ENCODE results near the gene APOL1. TPM values are rescaled to one million over a fixed set of nuclear protein-coding genes. Genes with fewer than 3 reads are reported as not detected.

APOL1 gene
- total and polyA plus RNA-seq, 10 donors, result 10.0 to 108 (median 44.7) TPM

- Histone ChIP-seq H3K27ac (peak overlapping the region in 1 of 8 donors; percentile 19), H3K9me3 (no peaks in the 10 kb centered on the region), H3K27me3 (replicated peaks in 1 of 7) (no peaks in the 10 kb centered on the region), H3K4me1 (peaks cover 9 to 51% (median 22%) of the 10 kb centered on the region in 6 donors), H3K4me3 (no peak overlapping the region), H3K36me3 (peaks cover 22 to 82% (median 68%) of the 10 kb centered on the region in 6 donors)
- TF ChIP-seq CTCF (IDR thresholded peaks at IDR 0.05 in 8 of 11, conservative IDR thresholded peaks at IDR 0.05 in 3 of 11) (no peak), POLR2A (IDR thresholded peaks at IDR 0.05) (no peak), POLR2AphosphoS5 (IDR thresholded peaks at IDR 0.05) (peak; percentile 58 to 76 (median 62))
- WGBS, 5 donors, result 75 to 92% (median 85%) methylated on average over 14 of the region's 14 CpGs
- DNase-seq, result peak; percentile 67
- intact Hi-C loops (cut with DNase I; ENCODE audit: low total_unique reads), result no loop called here
Observed at GRCh38 chr22:36281781-36282327, 28.9 kb downstream of the APOL1 start.

- 89 to 95% (median 92%) methylated on average over 22 to 24 of the region's 24 CpGs for WGBS, 5 donors
- Histone ChIP-seq H3K27ac (peak overlapping the region in 1 of 8 donors; percentile 33), H3K36me3 (peaks cover 22 to 87% (median 74%) of the 10 kb centered on the region in 6 donors), H3K27me3 (replicated peaks in 1 of 7) (no peaks in the 10 kb centered on the region), H3K4me1 (peaks cover 7 to 53% (median 19%) of the 10 kb centered on the region in 6 donors), H3K9me3 (no peaks in the 10 kb centered on the region), H3K4me3 (no peak overlapping the region)
- TF ChIP-seq CTCF (IDR thresholded peaks at IDR 0.05 in 8 of 11, conservative IDR thresholded peaks at IDR 0.05 in 3 of 11) (no peak), POLR2A (IDR thresholded peaks at IDR 0.05) (no peak), POLR2AphosphoS5 (IDR thresholded peaks at IDR 0.05) (peak in 2 of 3 donors; percentile 3 to 39)
- DNase-seq, result peak; percentile 72
- intact Hi-C loops (cut with DNase I; ENCODE audit: low total_unique reads), result no loop called here
Observed at GRCh38 chr22:36282328-36282831, 29.4 kb downstream of the APOL1 start.

- intact Hi-C loops (cut with DNase I; ENCODE audit: low total_unique reads), result no loop called here
- WGBS, 5 donors, result 90 to 95% (median 93%) methylated on average over 20 to 24 of the region's 24 CpGs
- TF ChIP-seq POLR2AphosphoS5 (IDR thresholded peaks at IDR 0.05) (peak in 2 of 3 donors; percentile 58 to 79), CTCF (IDR thresholded peaks at IDR 0.05 in 8 of 11, conservative IDR thresholded peaks at IDR 0.05 in 3 of 11) (no peak)
- Histone ChIP-seq H3K36me3 (peaks cover 27 to 100% (median 92%) of the 10 kb centered on the region in 6 donors), H3K9me3 (no peaks in the 10 kb centered on the region), H3K4me1 (peaks cover 0 to 53% (median 15%) of the 10 kb centered on the region in 6 donors), H3K27me3 (replicated peaks in 1 of 7) (no peaks in the 10 kb centered on the region), H3K4me3 (no peak overlapping the region), H3K27ac (peak overlapping the region in 3 of 8 donors; percentile 18 to 69 (median 38))
- peak; percentile 77 for DNase-seq
Observed at GRCh38 chr22:36284171-36284571, 31.2 kb downstream of the APOL1 start.

- no peak for TF ChIP-seq CTCF (IDR thresholded peaks at IDR 0.05 in 8 of 11, conservative IDR thresholded peaks at IDR 0.05 in 3 of 11)
- no peak for TF ChIP-seq POLR2A (IDR thresholded peaks at IDR 0.05)
- TF ChIP-seq POLR2AphosphoS5 (IDR thresholded peaks at IDR 0.05), result peak; percentile 56 to 74 (median 62)
- Histone ChIP-seq H3K27ac (peak overlapping the region in 5 of 8 donors; percentile 33 to 69 (median 56)), H3K4me3 (no peak overlapping the region), H3K9me3 (no peaks in the 10 kb centered on the region), H3K36me3 (peaks cover 32 to 100% (median 98%) of the 10 kb centered on the region in 6 donors), H3K27me3 (replicated peaks in 1 of 7) (no peaks in the 10 kb centered on the region), H3K4me1 (peaks cover 0 to 52% (median 11%) of the 10 kb centered on the region in 6 donors)
- WGBS, 5 donors, result 83 to 93% (median 89%) methylated on average over 6 to 12 of the region's 12 CpGs
- intact Hi-C loops (cut with DNase I; ENCODE audit: low total_unique reads), result no loop called here
- peak; percentile 63 for DNase-seq
Observed at GRCh38 chr22:36285017-36285416, 32.1 kb downstream of the APOL1 start.
